Pancreas (tissue), 10 donors: ENCODE data around the gene CHCHD1. TPM values are rescaled to one million over a fixed set of nuclear protein-coding genes. Genes with fewer than 3 reads are reported as not detected.

Experiments used
- ATAC-seq, 4 donors: fragments of 200-7000 bp; cut with Tn5 transposase; one replicate each; pipeline versions ENCODE4 v1.8.0 to v1.9.1; 2020; ENCODE audit warnings: mild to moderate bottlenecking in 4 of 4, moderate library complexity in 4 of 4
- DNase-seq, 6 donors: peaks; one replicate each; pipeline ENCODE4 v3.0.0-alpha.2; 2020
- FAIRE-seq: peaks from 2 replicates; lab custom pipeline; 2012; peaks lifted over from hg19 to GRCh38; lab: Jason Lieb, UNC
- H3K27ac ChIP-seq, 4 donors: fragments of 200-600 bp; sonication (generic); 1 replicate in 3 of 4; 2 replicates in 1 of 4; pipeline versions ENCODE4 v1.5.0 to v1.8.0; 2020
- H3K27me3 ChIP-seq, 4 donors: fragments of 200-600 bp; one replicate each; pipeline ENCODE4 v1.8.0; 2021
- H3K36me3 ChIP-seq, 3 donors: fragments of 200-600 bp; sonication (generic) in 1 of 3; one replicate each; pipeline versions ENCODE4 v1.5.0 to v1.8.0; 2020 to 2021
- H3K4me1 ChIP-seq, 3 donors: fragments of 200-600 bp; one replicate each; pipeline ENCODE4 v1.8.0; 2021
- H3K4me3 ChIP-seq, 4 donors: fragments of 200-600 bp; sonication (generic) in 2 of 4; one replicate each; pipeline versions ENCODE4 v1.5.0 to v1.8.0; 2020 to 2021
- H3K9me3 ChIP-seq, 4 donors: fragments of 200-600 bp; one replicate each; pipeline ENCODE4 v1.8.0; 2021
- WGBS, 2 donors: extraction: QIAGEN DNeasy Blood & Tissue Kit; methylation state at CpG; one replicate each; pipeline ENCODE4 v1.1.7; 2013; 5-methylcytosine and 5-hydroxymethylcytosine counted together
- intact Hi-C, 3 donors: fragments of 100-400 bp; cut with DNase I; formaldehyde crosslinking; loops; one replicate each; pipeline versions ENCODE4 v1.11.1 to v1.14.2; 2022
- polyA plus RNA-seq, 2 donors: library from polyadenylated mRNA; stranded (reverse); fragments of 200-250 nt; gene quantifications; one replicate each; pipeline ENCODE4 v1.2.3, GENCODE V29; 2013
- total RNA-seq, 6 donors: library from RNA; stranded (reverse); fragmentation: NEBNext Ultra II Directional in 4 of 6; extraction: Animal tissue kit (Norgen Biotek cat#: 25700) in 4 of 6; gene quantifications; one replicate each; pipeline versions ENCODE4 v1.2.1 to v1.2.4, GENCODE V29; 2021 to 2023
- TF ChIP-seq, protein P1 (sequence below), 4 donors: fragments of 200-600 bp; sonication (generic) in 3 of 4; IDR thresholded peaks; one replicate each; pipeline versions ENCODE4 v1.5.0 to v1.8.0; 2021; ENCODE audit warnings: antibody characterized with exemption in 4 of 4
- donor health status: healthy with polysubstance abuse.
- donor health status: DM: no; HTN: no; CAD: no; lungs with moderate emphysema.
- donor health status: DM: no; HTN: no; CAD: no.
- donor health status: control.
- donor health status: control.
- donor health status: Bipolar disorder and iron deficiency.
- donor health status: DM: yes; HTN: yes; CAD: no.
- donor health status: DM: no; HTN: no; CAD: no.
- donor health status: DM: no; HTN: no; CAD: no.
- donor health status: DM: yes; HTN: yes; CAD: no.

The CHCHD1 gene
- total and polyA plus RNA-seq, 8 donors: 4.4 to 31.7 (median 8.3) TPM

- Histone ChIP-seq H3K9me3 (no peaks in the 10 kb centered on the region), H3K4me1 (no peaks in the 10 kb centered on the region), H3K27ac (no peak overlapping the region), H3K36me3 (peaks cover 8 to 88% (median 55%) of the 10 kb centered on the region in 3 donors), H3K4me3 (no peak overlapping the region), H3K27me3 (no peaks in the 10 kb centered on the region)
- 94 to 96% methylated on average over 6 of the region's 6 CpGs for WGBS, 2 donors
- FAIRE-seq: no peak
- no peak for ATAC-seq
- intact Hi-C loops: no loop called here
- DNase-seq: no peak
- TF ChIP-seq, protein P1, sequence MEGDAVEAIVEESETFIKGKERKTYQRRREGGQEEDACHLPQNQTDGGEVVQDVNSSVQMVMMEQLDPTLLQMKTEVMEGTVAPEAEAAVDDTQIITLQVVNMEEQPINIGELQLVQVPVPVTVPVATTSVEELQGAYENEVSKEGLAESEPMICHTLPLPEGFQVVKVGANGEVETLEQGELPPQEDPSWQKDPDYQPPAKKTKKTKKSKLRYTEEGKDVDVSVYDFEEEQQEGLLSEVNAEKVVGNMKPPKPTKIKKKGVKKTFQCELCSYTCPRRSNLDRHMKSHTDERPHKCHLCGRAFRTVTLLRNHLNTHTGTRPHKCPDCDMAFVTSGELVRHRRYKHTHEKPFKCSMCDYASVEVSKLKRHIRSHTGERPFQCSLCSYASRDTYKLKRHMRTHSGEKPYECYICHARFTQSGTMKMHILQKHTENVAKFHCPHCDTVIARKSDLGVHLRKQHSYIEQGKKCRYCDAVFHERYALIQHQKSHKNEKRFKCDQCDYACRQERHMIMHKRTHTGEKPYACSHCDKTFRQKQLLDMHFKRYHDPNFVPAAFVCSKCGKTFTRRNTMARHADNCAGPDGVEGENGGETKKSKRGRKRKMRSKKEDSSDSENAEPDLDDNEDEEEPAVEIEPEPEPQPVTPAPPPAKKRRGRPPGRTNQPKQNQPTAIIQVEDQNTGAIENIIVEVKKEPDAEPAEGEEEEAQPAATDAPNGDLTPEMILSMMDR (IDR thresholded peaks at IDR 0.05): no peak
Measured at GRCh38 chr10:73765066-73765465, 16.8 kb upstream of the CHCHD1 start.

DNA sequence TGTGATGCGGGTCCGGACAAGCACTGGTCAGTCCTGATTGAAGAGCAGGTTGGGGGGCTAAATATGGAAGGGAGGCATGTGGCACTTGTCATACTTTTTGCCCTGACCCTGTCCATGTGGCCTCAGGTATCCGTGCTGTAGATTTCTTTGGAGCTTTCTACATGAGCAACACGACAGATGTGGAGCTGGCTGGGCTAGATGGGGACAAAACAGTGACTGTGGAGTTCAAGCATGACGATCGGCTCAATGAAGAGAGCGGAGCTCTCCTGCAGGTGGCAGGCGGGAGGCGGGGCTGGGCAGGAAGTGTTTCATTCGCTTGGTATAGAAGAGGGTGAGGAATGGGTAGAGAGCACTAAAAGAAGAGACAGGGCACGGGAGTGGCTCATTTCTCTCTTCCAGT is 13.0 kb upstream of the CHCHD1 start:
- H3K36me3 ChIP-seq: peaks cover 3 to 55% (median 38%) of the 10 kb centered on the region in 3 donors
- H3K27ac ChIP-seq: no peak overlapping the region
- TF ChIP-seq, protein P1 (IDR thresholded peaks at IDR 0.05): no peak
- H3K4me1 ChIP-seq: peaks cover 0 to 4% (median 0%) of the 10 kb centered on the region in 3 donors
- H3K27me3 ChIP-seq: no peaks in the 10 kb centered on the region
- no peaks in the 10 kb centered on the region for H3K9me3 ChIP-seq
- DNase-seq (no peak), ATAC-seq (no peak), FAIRE-seq (no peak)
- no peak overlapping the region for H3K4me3 ChIP-seq
- intact Hi-C loops: no loop called here
- 84 to 86% methylated on average over 11 of the region's 11 CpGs for WGBS, 2 donors

GRCh38 chr10:73769396-73769795 is 12.5 kb upstream of the CHCHD1 start:
- Histone ChIP-seq H3K27ac (no peak overlapping the region), H3K36me3 (peaks cover 3 to 53% (median 38%) of the 10 kb centered on the region in 3 donors), H3K27me3 (no peaks in the 10 kb centered on the region), H3K9me3 (no peaks in the 10 kb centered on the region), H3K4me3 (no peak overlapping the region), H3K4me1 (peaks cover 0 to 8% (median 0%) of the 10 kb centered on the region in 3 donors)
- DNase-seq: no peak
- intact Hi-C loops: no loop called here
- ATAC-seq: no peak
- no peak for FAIRE-seq
- 88 to 91% methylated on average over 5 of the region's 5 CpGs for WGBS, 2 donors
- TF ChIP-seq, protein P1 (IDR thresholded peaks at IDR 0.05): no peak

GRCh38 chr10:73771722-73772280 is 10.0 kb upstream of the CHCHD1 start:
- intact Hi-C loops: no loop called here
- no peaks in the 10 kb centered on the region for H3K9me3 ChIP-seq
- DNase-seq (peak in 2 of 6 donors; percentile 38 to 95), ATAC-seq (peak; percentile 69 to 83 (median 76)), FAIRE-seq (no peak)
- peak overlapping the region; percentile 44 to 91 (median 80) for H3K4me3 ChIP-seq
- peak overlapping the region; percentile 87 to 99 (median 93) for H3K27ac ChIP-seq
- peaks cover 1 to 45% (median 19%) of the 10 kb centered on the region in 3 donors for H3K36me3 ChIP-seq
- WGBS, 2 donors: 17 to 22% methylated on average over 17 of the region's 17 CpGs
- peaks cover 0 to 21% (median 8%) of the 10 kb centered on the region in 3 donors for H3K4me1 ChIP-seq
- TF ChIP-seq, protein P1 (IDR thresholded peaks at IDR 0.05): no peak
- no peaks in the 10 kb centered on the region for H3K27me3 ChIP-seq
